ENCODE results near the gene APP.
"Not testable (repeated sequence)": the region's sequence is repeated elsewhere in the genome, so short reads cannot be mapped to it uniquely, and the experiment has no call there.

Gene APP

DNA sequence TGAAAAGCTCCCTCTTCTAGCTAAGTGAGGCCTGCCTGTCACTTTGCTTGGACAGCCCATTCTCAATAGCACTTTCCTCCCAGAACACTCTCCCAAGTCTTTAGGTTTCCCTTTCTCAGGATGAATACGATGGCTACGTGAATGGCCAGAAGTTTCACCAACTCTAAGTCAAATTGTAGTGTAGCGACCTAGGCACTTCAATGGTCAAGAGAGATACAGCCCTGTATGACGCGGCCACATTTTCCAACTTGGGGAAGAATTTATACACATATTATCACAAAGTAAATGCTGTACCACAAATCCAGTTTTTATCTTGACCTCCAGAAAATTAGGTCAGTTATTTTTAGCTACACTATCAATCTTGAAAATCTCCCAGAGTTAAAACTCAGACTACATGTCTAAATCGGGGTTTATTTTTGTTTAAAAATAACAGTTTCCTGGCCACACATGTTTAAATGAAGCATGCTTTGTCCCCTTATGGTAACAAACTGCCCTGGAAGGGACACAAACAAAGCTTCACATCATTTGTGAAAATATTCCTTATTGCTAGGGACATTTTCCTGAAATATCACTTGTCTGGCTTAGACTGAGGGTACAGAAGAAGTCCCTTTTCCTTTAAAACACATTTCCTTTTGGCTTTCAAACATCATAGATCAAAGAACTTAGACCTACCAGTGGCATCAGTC is 243.2 kb downstream of the APP start:
- TF ChIP-seq, protein P1, sequence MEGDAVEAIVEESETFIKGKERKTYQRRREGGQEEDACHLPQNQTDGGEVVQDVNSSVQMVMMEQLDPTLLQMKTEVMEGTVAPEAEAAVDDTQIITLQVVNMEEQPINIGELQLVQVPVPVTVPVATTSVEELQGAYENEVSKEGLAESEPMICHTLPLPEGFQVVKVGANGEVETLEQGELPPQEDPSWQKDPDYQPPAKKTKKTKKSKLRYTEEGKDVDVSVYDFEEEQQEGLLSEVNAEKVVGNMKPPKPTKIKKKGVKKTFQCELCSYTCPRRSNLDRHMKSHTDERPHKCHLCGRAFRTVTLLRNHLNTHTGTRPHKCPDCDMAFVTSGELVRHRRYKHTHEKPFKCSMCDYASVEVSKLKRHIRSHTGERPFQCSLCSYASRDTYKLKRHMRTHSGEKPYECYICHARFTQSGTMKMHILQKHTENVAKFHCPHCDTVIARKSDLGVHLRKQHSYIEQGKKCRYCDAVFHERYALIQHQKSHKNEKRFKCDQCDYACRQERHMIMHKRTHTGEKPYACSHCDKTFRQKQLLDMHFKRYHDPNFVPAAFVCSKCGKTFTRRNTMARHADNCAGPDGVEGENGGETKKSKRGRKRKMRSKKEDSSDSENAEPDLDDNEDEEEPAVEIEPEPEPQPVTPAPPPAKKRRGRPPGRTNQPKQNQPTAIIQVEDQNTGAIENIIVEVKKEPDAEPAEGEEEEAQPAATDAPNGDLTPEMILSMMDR (IDR thresholded peaks at IDR 0.05; ENCODE audit: insufficient read depth, missing control alignments): no peak
- DNase-seq (ENCODE audit: insufficient read length, low spot score): no peak
- no peak for FAIRE-seq

DNA sequence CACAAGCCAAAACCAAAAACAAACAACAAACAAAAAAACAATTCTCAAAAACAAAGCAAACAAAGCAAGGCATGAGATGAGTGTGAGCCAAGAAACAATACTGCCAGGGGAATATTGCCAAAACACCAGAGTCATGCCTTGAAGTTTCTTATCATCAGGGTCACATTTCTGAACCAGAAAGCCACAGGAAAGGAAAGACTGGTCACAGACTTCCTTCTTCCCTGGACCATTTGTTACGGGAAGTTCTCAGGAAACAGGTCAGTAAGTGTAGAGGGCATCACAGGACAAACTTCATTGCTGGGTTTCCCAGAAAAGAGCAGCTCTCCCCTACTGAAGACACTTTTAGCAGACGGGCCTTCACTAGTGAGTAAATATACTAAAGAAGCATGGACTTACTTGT is 244.6 kb downstream of the APP start:
- no peak for DNase-seq (ENCODE audit: insufficient read length, low spot score)
- TF ChIP-seq, protein P1 (IDR thresholded peaks at IDR 0.05; ENCODE audit: insufficient read depth, missing control alignments): no peak
- no peak for FAIRE-seq

DNA sequence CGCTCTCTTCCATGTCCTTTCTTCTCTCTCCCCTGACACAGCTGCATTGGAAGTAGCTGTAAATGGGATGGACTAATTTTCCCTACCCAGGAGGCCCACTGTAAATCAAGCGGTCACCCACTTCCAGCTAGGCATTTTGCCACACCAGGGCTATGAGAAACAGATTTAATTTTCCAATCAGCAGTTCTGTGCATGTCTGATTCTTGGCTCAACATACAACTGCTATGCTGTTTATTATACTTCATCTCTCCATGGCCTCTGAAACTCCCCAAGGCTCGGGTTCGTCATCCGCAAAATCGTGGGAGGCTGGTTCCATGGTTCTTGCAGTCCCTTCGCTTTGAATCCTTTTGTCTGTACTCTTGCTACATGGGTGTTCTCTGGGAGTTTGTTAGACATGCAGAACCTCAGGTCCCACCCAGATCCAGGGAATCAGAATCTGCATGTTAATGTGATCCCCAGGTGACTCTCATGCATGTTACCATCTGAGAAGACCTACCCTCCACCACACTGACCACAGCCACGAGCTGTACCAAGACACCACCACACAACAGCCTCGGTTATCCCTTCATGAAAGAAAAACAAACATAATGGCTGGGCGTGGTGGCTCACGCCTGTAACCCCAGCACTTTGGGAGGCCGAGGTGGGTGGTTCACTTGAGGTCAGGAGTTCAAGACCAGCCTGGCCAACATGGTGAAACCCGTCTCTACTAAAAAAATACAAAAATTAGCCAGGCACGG is 245.3 kb downstream of the APP start:
- DNase-seq (ENCODE audit: insufficient read length, low spot score): no peak
- FAIRE-seq: no peak
- TF ChIP-seq, protein P1 (IDR thresholded peaks at IDR 0.05; ENCODE audit: insufficient read depth, missing control alignments): no peak

DNA sequence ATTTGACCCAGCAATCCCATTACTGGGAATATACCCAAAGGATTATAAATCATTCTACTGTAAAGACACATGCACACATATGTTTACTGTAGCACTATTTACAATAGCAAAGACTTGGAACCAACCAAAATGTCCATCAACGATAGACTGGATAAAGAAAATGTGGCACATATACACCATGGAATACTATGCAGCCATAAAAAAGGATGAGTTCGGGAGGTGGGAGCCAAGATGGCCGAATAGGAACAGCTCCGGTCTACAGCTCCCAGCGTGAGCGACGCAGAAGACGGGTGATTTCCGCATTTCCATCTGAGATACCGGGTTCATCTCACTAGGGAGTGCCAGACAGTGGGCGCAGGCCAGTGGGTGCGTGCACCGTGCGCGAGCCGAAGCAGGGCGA is 252.4 kb downstream of the APP start:
- not testable (repeated sequence) for FAIRE-seq; DNase-seq (ENCODE audit: insufficient read length, low spot score)

DNA sequence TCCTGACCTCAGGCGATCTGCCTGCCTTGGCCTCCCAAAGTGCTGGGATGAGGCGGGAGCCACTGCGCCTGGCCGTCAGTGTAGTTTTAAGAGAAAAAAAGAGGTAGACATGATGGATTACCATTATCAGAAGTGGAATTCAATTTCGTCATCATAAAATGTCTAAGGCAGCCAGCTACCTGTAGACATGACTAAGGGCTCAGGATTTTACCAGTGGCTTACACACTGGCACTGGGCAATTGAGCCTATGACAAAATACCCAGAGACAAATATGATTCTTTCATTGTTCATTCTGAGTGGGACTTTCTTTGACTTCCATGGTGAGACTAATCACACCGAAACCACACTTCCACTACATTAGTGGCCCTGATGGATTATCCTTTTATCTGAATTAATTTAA is 254.3 kb downstream of the APP start:
- FAIRE-seq (no peak), DNase-seq (ENCODE audit: insufficient read length, low spot score) (no peak)

DNA sequence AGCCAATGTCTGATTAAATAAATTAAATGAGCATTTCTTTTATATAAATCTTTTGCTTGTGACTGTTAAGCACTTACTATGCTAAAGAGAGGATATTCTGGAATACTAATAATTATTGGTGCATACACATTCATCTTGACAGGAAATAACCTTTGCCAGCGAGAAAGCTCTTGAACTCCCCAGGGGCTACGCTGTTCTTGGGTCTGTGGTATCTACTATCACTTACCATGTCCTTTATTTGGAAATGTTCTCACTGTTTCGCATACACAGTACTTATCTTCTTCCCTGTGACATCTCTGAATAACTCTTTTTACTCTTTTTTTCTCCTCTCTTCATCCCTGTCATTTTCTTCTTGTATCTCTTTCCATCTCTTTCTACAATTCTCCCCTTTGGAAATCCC is 257.1 kb downstream of the APP start:
- TF ChIP-seq, protein P1 (IDR thresholded peaks at IDR 0.05; ENCODE audit: insufficient read depth, missing control alignments): no peak
- DNase-seq (ENCODE audit: insufficient read length, low spot score): no peak
- FAIRE-seq: no peak

More for the DNA sequence above, 254.3 kb downstream of the APP start:
- TF ChIP-seq, protein P1 (IDR thresholded peaks at IDR 0.05; ENCODE audit: insufficient read depth, missing control alignments): no peak

DNA sequence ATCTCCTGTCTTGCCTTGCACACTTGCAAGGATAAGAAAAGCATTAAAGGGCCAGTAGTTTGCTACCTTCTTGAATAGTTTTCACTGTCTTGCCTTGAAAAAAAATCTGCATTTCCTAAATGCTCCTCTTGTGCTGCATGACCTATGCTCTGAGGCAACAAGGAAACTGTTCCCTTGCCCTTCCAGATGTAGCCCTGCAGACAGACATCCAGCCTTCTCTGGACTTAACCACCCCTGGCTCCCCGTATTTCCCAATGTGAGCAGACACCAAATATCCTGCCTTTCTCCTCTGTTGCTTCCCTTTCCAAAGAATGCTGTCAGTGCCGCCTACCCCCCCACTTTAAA is 258.2 kb downstream of the APP start:
- TF ChIP-seq, protein P1 (IDR thresholded peaks at IDR 0.05; ENCODE audit: insufficient read depth, missing control alignments): no peak
- FAIRE-seq (no peak), DNase-seq (ENCODE audit: insufficient read length, low spot score) (no peak)

Measured in D721Med (cell line).